HG03575 (cell line): ENCODE measurements around the gene SNAP47.

Experiments
- ATAC-seq: cut with Tn5 transposase; IDR thresholded peaks from one replicate; pipeline ENCODE4 v1.9.1; 2021; ENCODE audit not compliant: unreplicated experiment, insufficient number of reproducible peaks, low FRiP score; ENCODE audit errors: extremely low read depth

The SNAP47 gene

DNA sequence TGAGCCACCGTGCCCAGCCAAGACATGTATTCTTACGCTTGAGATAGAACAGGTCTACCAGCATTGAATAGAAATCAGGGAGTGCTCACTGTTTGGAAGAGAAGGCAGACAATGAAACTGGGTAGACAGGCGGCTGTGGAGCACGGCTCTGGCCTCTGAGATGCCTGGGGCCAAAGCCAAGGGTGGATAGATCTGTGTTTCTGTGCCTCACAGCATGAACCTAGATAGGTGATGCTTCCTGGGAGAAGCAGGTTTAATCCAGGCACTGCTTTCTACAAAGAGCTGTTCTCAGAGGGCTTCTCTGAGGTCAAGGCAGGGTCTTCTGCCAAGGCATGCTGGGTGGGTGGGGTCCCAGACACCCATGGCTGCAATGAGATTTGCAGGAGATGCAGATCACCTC is 55.6 kb downstream of the SNAP47 start:
- ATAC-seq = no peak

DNA sequence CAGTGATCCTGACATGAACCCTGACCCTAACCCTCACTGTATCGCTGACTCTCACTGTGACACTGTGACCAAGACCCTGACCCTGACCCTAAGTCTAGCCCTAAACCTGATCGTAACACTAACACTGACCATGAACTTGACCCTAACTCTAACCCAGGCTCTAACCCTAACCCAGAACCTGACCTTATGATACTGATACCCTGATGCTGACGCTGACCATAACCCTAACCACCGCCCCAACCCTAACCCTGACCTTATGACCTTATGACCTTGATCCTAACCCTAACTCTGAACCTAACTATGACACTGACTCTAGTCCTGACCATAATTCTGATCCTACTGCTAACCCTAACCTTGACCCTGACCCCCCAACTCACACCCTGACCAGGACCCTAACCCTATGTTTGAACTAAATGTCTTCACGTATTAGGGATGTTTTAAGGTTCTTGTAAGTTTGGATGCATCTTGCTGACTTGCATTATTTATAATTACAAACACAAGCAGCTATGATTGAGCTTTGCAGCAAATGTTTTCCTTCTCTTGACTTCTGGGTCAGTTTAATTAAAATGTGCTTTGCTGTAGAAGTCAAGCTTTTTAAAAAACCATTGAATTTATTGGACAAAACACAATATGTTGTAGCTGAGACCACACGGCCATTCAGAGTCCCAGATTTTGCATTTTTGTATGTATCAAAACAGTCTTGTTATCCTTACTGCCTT is 56.3 kb downstream of the SNAP47 start:
- ATAC-seq = no peak

DNA sequence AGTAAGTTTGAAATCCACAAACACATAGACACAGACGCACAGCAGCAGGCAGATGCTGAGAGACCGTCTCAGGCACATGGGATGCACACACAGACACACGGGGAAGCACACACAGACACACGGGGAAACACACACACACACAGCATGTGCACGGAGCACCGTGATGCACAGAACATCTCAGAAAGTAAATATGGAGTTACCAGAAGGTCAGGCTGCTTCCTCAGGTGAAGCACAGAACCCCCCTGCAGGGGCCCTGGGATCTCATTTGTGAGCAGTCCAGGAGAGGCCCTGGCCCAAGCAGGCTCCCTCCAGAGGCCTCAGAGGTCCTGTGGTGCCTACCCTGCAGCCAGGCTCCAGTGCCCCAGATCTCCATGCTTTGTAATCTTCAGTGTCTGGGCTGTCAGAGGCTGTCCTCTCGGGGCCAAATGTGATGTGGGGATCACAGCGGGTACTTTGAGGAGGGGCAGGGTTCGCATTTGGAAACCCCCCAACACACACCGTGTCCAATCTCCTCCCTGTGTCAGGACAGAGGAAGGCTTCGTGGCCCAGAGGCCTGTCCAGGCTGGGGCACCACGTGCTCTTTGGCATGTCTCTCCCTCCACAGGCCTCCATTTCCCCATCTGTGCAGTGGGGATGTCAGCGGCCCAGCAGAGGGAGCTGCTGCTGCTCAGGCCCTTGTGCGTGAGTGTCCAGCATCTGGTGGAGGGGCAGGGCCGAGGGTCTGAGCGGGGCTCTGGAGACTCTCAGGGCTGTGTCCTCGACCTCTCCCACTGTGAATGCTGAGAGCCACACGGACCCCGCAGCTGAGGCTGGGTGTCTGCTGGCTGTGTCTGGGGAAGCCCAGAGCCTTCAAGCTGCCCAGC is 57.2 kb downstream of the SNAP47 start:
- no peak for ATAC-seq

DNA sequence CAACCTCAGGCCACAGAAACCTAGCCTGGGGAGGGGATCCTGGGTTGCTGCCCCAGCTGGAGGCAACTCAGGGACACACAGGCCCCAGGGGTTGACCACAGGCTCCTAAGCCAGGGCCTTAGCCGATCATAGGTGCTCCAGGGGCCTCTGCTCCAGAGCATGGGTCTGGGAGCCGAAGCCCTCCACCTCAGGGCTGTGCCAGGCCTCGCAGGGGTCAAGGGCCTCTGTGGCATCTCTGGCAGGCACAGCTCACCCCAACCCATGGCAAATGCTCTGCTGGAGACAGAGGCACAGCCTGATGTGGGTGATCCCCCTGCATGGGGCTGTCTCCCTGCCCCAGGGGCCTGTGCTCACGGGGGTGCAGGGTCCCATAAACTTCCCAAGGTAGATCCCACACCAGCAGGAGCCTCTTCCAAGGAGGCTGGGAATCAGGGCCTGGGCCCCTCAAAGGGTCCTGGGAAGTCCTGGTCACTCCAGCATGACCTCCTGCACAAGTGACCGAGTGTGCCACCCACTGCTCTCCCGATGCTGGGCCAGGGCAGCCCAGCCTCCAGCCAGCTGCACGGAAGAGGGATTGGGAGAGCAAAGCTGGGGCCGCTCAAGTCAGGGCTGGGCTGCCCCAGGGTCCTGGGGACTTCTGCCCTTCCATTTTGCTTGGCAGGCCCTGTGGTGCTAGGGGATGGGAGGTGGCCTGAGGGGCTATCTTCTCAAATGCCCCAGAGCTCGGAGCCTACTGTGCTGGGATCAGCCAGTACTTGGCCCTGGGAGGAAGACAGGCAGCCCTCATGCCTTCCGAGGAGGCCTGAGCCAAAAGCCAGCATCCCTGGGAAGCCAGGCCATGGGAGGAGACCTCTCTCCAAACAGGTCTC is 58.1 kb downstream of the SNAP47 start:
- ATAC-seq = no peak

DNA sequence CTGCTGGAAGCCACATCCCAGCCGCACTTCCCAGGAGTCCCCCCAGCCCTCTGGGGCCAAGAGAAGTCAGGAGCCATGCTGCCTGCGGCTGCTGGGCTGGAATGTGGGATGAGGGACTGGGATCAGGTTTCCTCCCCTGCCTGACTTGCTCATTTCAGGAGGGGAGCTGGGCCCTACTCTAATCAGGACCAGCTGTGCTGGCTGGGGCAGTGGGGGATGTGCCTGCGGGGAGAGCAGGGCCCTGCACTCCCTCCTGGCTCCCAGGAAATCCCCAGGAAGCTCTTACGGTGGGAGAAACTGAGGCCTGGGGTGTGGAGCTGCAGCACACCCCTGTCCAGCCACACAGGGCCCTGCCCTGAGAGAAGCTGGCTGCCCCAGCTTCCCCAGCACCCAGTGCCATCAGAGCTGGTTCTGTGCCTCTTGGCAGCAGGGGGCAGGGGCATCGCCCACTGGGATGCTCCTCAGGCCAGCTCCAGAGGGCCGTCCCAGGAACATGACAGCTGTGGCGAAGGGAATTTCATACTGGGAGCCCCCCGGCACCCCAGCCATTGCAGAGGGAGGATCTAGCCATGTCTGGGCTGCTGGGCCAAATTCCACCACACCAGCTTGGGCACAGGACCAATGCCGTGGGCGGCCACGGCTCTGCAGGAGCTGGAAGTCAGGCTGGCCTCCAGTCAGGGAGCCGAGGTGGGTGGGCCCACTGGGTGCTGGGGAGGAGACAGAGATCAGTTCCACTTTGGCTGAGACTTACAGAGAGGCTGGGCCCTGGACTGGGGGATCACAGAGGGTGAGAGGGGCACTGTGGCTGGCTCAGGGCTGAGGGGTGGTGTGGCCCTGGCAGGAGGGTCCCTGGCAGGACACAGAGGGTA is 58.9 kb downstream of the SNAP47 start:
- no peak for ATAC-seq

DNA sequence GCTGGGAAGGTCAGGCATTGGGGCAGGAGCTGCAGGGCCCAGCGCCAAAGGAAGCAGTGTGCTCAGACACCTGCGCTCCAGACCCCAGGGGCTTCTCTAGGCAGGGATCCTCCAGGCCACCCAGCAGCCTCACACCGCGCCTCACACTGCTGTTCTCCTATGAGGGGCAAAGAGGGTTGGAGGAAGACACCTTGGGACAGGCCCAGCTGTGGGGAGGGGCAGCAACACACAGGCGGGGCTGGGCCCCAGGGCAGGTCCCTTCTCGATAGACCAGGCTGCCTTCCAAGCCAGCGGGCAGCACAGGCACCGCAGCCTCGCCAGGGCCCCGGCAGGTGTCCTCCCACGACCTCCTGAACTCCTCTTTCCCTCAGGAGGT is 59.6 kb downstream of the SNAP47 start:
- ATAC-seq = no peak

DNA sequence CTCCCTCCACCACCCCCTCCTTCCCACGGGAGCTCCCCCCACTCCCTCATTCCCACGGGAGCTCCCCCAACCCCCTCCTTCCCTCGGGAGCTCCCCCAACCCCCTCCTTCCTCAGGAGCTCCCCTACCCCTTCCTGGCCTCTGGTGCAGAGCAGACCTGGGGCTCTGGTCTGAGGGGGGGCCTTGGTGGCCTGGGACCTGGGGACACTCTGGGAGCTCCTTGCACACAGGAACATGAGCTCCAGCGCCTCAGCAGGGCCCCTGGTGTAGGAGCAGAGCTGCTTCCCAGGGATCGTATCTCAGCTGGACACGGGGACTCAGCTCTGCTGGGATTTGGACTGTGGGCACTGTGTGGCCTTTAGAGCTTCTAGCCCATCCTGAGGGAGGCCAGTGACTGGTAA is 60.5 kb downstream of the SNAP47 start:
- no peak for ATAC-seq

DNA sequence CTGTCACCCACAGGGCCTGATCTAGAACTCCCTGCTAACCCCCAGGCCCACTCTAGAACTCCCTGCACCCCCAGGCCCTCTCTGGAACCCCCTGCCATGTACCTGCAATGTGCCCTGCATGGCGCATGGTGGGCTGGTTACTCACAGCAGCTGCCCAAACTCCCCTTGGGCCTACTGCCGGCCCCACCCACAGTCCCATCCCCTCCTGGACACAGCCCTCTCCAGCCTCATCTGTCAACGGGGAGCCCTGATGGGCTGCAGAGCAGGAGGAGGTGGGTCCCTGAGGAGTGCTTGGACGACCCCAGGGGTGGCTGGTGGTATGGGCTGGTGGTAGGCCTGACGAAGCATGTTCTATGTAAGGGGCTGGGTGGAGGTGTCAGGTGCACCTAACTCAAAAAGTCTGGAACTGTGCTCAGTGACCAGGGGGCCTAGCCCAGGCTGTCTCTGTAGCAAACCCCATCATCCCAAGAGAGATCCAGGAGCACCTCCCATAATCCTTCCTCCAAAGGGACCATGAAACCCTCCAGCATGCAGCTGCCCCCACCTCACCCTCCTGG is 61.2 kb downstream of the SNAP47 start:
- no peak for ATAC-seq

DNA sequence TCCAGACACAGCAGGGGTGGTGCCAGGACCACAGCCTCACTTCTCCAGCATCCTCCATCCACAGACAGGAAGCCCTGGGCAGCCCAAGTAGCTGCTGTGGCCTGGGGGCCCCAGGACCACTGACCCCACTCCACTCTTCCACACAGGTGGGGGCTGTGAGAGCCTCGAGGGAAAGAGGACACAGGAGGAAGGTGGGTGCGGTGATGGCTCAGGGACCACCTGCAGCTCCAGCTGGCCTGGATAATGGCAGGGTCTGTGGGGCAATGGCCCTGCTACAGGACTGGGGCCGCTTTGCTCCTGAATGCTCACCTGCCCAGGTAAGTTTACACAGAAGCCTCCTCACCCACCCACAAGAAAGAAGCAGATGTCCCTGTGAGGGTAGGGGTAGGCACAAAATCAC is 61.9 kb downstream of the SNAP47 start:
- ATAC-seq = no peak

DNA sequence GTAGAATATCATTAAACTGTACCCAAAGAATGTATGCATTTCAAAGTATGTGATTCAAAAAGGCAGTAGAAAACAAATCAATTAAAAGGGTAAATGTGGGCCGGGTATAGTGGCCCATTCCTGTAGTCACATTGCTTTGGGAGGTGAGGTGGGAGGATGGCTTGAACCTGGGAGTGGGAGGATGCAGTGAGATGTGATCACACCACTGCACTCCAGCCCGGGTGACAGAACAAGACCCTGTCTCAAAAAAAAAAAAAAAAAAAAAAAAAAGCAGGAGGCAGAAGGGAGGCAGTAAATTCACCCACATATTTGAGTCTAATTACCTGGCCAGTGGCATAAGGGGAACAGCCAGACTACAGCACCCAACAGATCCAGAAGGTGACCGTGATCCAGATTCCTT is 62.4 kb downstream of the SNAP47 start:
- no peak for ATAC-seq

DNA sequence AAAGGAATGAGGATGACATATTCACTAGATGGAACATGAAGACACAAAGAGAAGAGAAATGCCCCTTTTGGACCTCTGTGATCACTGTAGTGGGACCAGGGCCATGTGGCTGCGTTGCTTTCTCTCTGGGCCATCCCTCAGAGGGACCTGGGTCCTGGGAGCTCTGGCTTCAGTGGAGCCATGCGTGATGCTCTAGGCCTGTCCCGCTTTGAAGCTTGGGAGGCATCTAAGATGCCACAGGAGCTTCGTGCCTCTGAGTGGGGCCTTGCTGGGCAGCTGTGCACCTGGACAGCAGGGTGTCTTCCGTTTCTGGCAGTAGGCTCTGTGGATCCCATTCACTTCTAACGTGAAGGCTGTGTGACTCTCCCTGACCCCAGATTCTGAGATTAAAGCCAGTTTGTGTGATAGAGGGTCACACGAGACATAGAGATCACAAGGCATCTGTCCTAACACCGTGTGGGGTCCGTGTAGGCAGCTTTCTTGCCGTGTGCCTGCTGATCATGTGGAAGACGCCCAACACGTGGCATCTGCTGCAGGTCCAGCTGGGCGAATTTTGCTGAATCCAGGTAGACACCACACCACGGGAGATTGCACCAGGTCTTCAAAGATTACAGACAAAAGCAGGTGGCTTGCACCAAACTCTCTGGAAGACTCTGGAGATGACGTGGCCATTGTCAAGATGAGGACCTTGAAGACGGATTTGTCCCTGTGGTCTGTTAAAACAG is 63.0 kb downstream of the SNAP47 start:
- ATAC-seq = no peak

DNA sequence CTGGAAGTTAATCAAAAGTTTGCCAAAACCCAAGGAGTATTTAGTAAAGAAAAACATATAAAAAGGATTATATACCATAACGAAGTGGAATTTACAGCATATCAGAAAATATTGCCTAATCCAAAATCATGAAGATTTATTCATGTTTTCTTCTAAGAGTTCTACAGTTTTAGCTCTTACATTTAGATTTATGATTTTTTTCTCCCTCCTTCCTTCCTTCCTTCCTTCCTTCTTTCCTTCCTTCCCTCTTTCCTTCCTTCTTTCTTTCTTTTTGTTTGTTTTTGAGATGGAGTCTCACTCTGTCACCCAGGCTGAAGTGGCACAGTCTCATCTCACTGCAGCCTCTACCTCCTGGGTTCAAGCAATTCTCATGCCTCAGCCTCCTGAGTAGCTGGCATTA is 64.5 kb downstream of the SNAP47 start:
- no peak for ATAC-seq

DNA sequence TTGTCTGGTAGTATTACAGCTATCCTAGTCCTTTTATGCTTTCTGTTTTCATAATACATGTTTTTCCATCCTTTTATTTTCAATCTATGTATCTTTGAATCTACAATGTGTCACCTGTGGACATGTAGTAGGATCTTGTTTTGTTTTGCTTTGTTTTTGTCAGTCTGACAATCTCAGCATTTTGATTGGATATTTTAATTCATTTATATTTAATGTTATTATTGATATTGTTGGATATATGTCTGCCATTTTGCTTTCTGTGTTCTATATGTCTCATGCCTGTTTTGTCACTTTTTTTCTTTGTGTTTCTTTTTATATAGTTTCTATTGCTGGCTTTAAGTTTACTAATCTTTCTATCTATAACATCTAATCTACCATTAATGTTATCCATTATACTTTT is 68.7 kb downstream of the SNAP47 start:
- no peak for ATAC-seq

DNA sequence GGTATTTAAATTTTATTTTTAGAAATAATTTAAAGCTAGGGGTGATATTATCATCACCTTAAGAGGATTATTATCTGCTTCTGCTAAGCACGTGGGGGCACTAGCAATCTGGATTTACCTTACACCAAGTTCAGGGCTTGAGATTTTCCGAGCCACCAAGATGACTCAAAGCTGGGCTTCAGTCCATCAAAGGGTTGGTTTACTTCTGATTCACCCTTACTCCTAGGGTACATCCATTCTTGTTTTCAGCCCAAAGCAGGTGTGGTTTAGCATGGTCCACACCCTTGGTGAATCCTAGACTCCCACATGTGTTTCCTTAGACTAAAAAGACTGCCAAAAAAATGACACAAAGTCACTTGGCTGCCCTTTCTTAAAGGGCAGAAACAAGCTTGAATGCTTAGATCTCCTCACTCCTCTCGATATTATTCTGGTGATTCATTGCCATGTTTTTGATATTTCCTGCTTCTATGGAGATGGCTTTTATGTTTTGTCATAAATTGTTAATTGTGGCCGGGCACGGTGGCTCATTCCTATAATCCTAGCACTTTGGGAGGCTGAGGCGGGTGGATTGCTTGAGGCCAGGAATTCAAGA is 70.5 kb downstream of the SNAP47 start:
- ATAC-seq = no peak

DNA sequence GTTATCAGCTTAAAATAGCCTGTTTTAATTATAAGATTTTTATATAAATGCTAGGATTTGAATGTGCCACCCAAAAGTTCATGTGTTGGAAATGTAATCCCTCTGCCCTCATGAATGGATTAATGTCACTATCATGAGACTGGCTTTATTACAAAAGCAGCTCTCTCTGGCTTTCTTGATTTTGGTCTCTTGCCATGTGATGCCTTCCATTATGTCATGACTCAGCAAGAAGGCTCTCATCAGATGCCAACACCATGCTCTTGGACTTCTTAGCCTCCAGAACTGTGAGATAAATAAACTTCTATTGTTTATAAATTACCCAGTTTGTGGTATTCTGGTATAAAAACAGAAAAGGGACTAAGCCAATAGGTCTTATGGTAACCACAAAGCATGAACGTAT is 73.3 kb downstream of the SNAP47 start:
- ATAC-seq = no peak

DNA sequence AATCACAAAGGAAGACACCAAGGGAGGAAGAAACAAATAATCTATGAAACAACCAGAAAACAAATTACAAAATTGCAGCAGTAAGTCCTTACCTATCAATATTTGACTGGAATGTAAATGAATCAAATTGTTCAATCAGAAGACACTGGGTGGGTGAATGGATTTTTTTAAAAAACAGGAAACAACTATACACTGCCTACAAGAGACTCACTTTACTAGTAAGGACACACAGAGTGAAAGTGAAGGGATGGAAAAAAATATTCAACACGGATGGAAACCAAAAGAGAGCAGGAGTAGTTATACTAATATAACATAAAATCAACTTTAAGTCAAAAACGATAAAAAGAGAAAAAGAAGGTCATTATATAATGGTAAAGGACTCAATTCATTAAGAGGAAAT is 73.8 kb downstream of the SNAP47 start:
- ATAC-seq = no peak

DNA sequence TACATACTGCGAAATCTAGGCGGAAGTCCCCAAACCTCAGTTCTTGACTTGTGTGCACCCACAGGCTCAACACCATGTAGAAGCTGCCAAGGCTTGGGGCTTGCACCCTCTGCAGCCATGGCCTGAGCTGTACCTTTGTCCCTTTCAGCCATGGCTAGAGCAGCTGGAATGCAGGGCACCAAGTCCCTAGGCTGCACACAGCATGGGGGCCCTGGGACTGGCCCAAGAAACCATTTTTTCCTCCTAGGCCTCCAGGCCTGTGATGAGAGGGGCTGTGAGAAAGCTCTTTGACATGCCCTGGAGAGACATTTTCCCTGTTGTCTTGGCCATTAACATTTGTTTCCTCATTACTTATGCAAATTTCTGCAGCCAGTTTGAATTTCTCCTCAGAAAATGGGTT is 78.7 kb downstream of the SNAP47 start:
- ATAC-seq = no peak
